Pancreas (tissue), 10 donors: ENCODE data around the gene IL36RN. TPM values are rescaled to one million over a fixed set of nuclear protein-coding genes. Genes with fewer than 3 reads are reported as not detected.

Experiments used
- ATAC-seq, 4 donors: fragments of 200-7000 bp; cut with Tn5 transposase; one replicate each; pipeline versions ENCODE4 v1.8.0 to v1.9.1; 2020; ENCODE audit warnings: mild to moderate bottlenecking in 4 of 4, moderate library complexity in 4 of 4
- DNase-seq, 6 donors: peaks; one replicate each; pipeline ENCODE4 v3.0.0-alpha.2; 2020
- FAIRE-seq: peaks from 2 replicates; lab custom pipeline; 2012; peaks lifted over from hg19 to GRCh38; lab: Jason Lieb, UNC
- H3K27ac ChIP-seq, 4 donors: fragments of 200-600 bp; sonication (generic); 1 replicate in 3 of 4; 2 replicates in 1 of 4; pipeline versions ENCODE4 v1.5.0 to v1.8.0; 2020
- H3K27me3 ChIP-seq, 4 donors: fragments of 200-600 bp; one replicate each; pipeline ENCODE4 v1.8.0; 2021
- H3K36me3 ChIP-seq, 3 donors: fragments of 200-600 bp; sonication (generic) in 1 of 3; one replicate each; pipeline versions ENCODE4 v1.5.0 to v1.8.0; 2020 to 2021
- H3K4me1 ChIP-seq, 3 donors: fragments of 200-600 bp; one replicate each; pipeline ENCODE4 v1.8.0; 2021
- H3K4me3 ChIP-seq, 4 donors: fragments of 200-600 bp; sonication (generic) in 2 of 4; one replicate each; pipeline versions ENCODE4 v1.5.0 to v1.8.0; 2020 to 2021
- H3K9me3 ChIP-seq, 4 donors: fragments of 200-600 bp; one replicate each; pipeline ENCODE4 v1.8.0; 2021
- CTCF ChIP-seq, 4 donors: fragments of 200-600 bp; sonication (generic) in 3 of 4; IDR thresholded peaks; one replicate each; pipeline versions ENCODE4 v1.5.0 to v1.8.0; 2021; ENCODE audit warnings: antibody characterized with exemption in 4 of 4
- WGBS, 2 donors: extraction: QIAGEN DNeasy Blood & Tissue Kit; methylation state at CpG; one replicate each; pipeline ENCODE4 v1.1.7; 2013; 5-methylcytosine and 5-hydroxymethylcytosine counted together
- intact Hi-C, 3 donors: fragments of 100-400 bp; cut with DNase I; formaldehyde crosslinking; loops; one replicate each; pipeline versions ENCODE4 v1.11.1 to v1.14.2; 2022
- polyA plus RNA-seq, 2 donors: library from polyadenylated mRNA; stranded (reverse); fragments of 200-250 nt; gene quantifications; one replicate each; pipeline ENCODE4 v1.2.3, GENCODE V29; 2013
- total RNA-seq, 6 donors: library from RNA; stranded (reverse); fragmentation: NEBNext Ultra II Directional in 4 of 6; extraction: Animal tissue kit (Norgen Biotek cat#: 25700) in 4 of 6; gene quantifications; one replicate each; pipeline versions ENCODE4 v1.2.1 to v1.2.4, GENCODE V29; 2021 to 2023
- donor health status: healthy with polysubstance abuse.
- donor health status: DM: no; HTN: no; CAD: no; lungs with moderate emphysema.
- donor health status: DM: no; HTN: no; CAD: no.
- donor health status: control.
- donor health status: control.
- donor health status: Bipolar disorder and iron deficiency.
- donor health status: DM: yes; HTN: yes; CAD: no.
- donor health status: DM: no; HTN: no; CAD: no.
- donor health status: DM: no; HTN: no; CAD: no.
- donor health status: DM: yes; HTN: yes; CAD: no.

The IL36RN gene
- total and polyA plus RNA-seq, 8 donors = not detected

GRCh38 chr2:113113807-113114206 is 54.8 kb downstream of the IL36RN start:
- intact Hi-C loops = no loop called here
- DNase-seq = no peak

More at GRCh38 chr2:113113807-113114206, 54.8 kb downstream of the IL36RN start:
- Histone ChIP-seq H3K4me1 (no peaks in the 10 kb centered on the region), H3K27ac (no peak overlapping the region), H3K4me3 (no peak overlapping the region), H3K36me3 (no peaks in the 10 kb centered on the region), H3K27me3 (no peaks in the 10 kb centered on the region), H3K9me3 (no peaks in the 10 kb centered on the region)
- 57 to 59% methylated on average over 3 of the region's 3 CpGs for WGBS, 2 donors
- ATAC-seq (no peak), FAIRE-seq (no peak)
- TF ChIP-seq CTCF (IDR thresholded peaks at IDR 0.05) = no peak

Other genes with a start within 250 kb of the IL36RN start
- 1 to 10 TPM in 3 of 6 donors, under 1 TPM in 3; 0.32 to 3.9 (median 1.1) TPM for gene IL1B, start 222.4 kb upstream of the IL36RN start, total RNA-seq
- gene IL1B, start 222.4 kb upstream of the IL36RN start, polyA plus RNA-seq = 1 to 10 TPM in 1 of 2 donors, under 1 TPM in 1; 0.80 to 1.3 TPM
- not detected for gene IL37, start 148.0 kb upstream of the IL36RN start, total RNA-seq
- gene IL37, start 148.0 kb upstream of the IL36RN start, polyA plus RNA-seq = not detected
- gene IL36G, start 81.2 kb upstream of the IL36RN start, total RNA-seq = not detected
- not detected for gene IL36G, start 81.2 kb upstream of the IL36RN start, polyA plus RNA-seq
- gene IL36A, start 53.7 kb upstream of the IL36RN start, total RNA-seq = not detected
- not detected for gene IL36A, start 53.7 kb upstream of the IL36RN start, polyA plus RNA-seq
- not detected for gene IL36B, start 6.3 kb upstream of the IL36RN start, total RNA-seq
- not detected for gene IL36B, start 6.3 kb upstream of the IL36RN start, polyA plus RNA-seq
- gene IL1F10, start 8.8 kb downstream of the IL36RN start, total RNA-seq = not detected
- gene IL1F10, start 8.8 kb downstream of the IL36RN start, polyA plus RNA-seq = not detected
- 1 to 10 TPM in 3 of 6 donors, under 1 TPM in 2, not detected in 1; 0.37 to 3.1 (median 1.4) TPM for gene IL1RN, start 68.4 kb downstream of the IL36RN start, total RNA-seq
- 1 to 10 TPM in 1 of 2 donors, under 1 TPM in 1; 0.65 to 1.6 TPM for gene IL1RN, start 68.4 kb downstream of the IL36RN start, polyA plus RNA-seq
- 10 to 100 TPM; 15.9 to 37.6 (median 23.4) TPM for gene PSD4, start 114.8 kb downstream of the IL36RN start, total RNA-seq
- 10 to 100 TPM; 28.2 to 31.4 TPM for gene PSD4, start 114.8 kb downstream of the IL36RN start, polyA plus RNA-seq
- gene PAX8, start 219.7 kb downstream of the IL36RN start, total RNA-seq = under 1 TPM in 4 of 6 donors, not detected in 2; 0.28 to 1.00 (median 0.55) TPM
- gene PAX8, start 219.7 kb downstream of the IL36RN start, polyA plus RNA-seq = 1 to 10 TPM in 1 of 2 donors, under 1 TPM in 1; 0.23 to 1.1 TPM